ENCODE data around the gene SKAP1. TPM values are rescaled to one million over a fixed set of nuclear protein-coding genes. Genes with fewer than 3 reads are reported as not detected.

Gene SKAP1
- total and polyA plus RNA-seq, 10 donors, result 11.5 to 28.9 (median 20.5) TPM

DNA sequence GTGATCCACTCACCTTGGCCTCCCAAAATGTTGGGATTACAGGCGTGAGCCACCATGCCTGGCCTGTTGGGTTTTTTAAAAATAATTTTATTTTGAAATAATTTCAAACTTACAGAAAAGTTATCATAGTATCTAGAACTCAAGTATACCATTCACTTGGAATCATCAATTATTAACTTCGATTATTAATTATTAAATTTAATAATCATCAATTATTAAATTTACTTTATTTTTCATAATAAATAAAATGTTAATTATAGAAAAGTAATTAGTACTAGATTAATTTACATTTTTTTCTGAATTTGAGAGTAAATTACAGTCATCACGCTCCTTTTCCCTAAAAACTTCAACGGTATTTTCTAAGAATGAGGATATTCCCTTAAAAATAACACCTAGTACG lies 13.7 kb upstream of the SKAP1 start:
- WGBS, 5 donors, result 91 to 97% (median 94%) methylated on average over 5 of the region's 5 CpGs
- no peaks in the 10 kb centered on the region for H3K36me3 ChIP-seq
- peaks cover 42 to 78% (median 58%) of the 10 kb centered on the region in 6 donors for H3K4me1 ChIP-seq
- no peaks in the 10 kb centered on the region for H3K9me3 ChIP-seq
- no peak overlapping the region for H3K27ac ChIP-seq
- H3K27me3 ChIP-seq (replicated peaks in 1 of 7), result peaks cover 0 to 50% (median 0%) of the 10 kb centered on the region in 7 donors
- intact Hi-C loops (cut with DNase I; ENCODE audit: low total_unique reads), result no loop called here
- no peak for DNase-seq
- no peak overlapping the region for H3K4me3 ChIP-seq
- TF ChIP-seq POLR2A (IDR thresholded peaks at IDR 0.05), result no peak

DNA sequence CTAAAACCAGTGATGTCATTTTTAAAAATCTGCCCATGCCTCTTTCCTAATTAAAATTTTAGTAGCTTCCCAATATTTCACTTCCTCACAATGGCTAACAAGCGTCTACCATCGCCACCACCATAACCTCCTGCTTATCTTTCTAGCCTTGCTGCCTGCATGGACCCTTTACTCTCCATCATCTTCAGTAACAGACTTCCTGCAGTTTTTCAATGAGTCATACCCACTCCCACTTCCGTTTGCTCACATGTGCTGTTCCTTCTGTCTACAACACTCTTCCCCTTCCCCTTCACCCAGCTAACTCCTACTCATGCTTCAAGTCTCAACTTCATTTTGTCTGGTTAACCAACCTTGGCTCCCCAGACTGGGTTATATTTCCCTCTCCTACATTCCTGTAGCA lies 12.8 kb upstream of the SKAP1 start:
- Histone ChIP-seq H3K9me3 (no peaks in the 10 kb centered on the region), H3K36me3 (no peaks in the 10 kb centered on the region), H3K4me3 (no peak overlapping the region), H3K27ac (peak overlapping the region in 6 of 8 donors; percentile 1 to 82 (median 63)), H3K4me1 (peaks cover 42 to 87% (median 62%) of the 10 kb centered on the region in 6 donors), H3K27me3 (replicated peaks in 1 of 7) (peaks cover 0 to 56% (median 0%) of the 10 kb centered on the region in 7 donors)
- no peak for TF ChIP-seq POLR2AphosphoS5 (IDR thresholded peaks at IDR 0.05)
- no peak for TF ChIP-seq POLR2A (IDR thresholded peaks at IDR 0.05)
- TF ChIP-seq, protein P1, sequence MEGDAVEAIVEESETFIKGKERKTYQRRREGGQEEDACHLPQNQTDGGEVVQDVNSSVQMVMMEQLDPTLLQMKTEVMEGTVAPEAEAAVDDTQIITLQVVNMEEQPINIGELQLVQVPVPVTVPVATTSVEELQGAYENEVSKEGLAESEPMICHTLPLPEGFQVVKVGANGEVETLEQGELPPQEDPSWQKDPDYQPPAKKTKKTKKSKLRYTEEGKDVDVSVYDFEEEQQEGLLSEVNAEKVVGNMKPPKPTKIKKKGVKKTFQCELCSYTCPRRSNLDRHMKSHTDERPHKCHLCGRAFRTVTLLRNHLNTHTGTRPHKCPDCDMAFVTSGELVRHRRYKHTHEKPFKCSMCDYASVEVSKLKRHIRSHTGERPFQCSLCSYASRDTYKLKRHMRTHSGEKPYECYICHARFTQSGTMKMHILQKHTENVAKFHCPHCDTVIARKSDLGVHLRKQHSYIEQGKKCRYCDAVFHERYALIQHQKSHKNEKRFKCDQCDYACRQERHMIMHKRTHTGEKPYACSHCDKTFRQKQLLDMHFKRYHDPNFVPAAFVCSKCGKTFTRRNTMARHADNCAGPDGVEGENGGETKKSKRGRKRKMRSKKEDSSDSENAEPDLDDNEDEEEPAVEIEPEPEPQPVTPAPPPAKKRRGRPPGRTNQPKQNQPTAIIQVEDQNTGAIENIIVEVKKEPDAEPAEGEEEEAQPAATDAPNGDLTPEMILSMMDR (IDR thresholded peaks at IDR 0.05 in 8 of 11, conservative IDR thresholded peaks at IDR 0.05 in 3 of 11), result no peak
- 35 to 60% (median 57%) methylated on average over 3 of the region's 3 CpGs for WGBS, 5 donors
- DNase-seq, result no peak
- intact Hi-C loops (cut with DNase I; ENCODE audit: low total_unique reads), result no loop called here

GRCh38 chr17:48441862-48442261 lies 11.8 kb upstream of the SKAP1 start:
- H3K9me3 ChIP-seq, result no peaks in the 10 kb centered on the region
- intact Hi-C loops (cut with DNase I; ENCODE audit: low total_unique reads), result no loop called here
- peaks cover 0 to 62% (median 0%) of the 10 kb centered on the region in 7 donors for H3K27me3 ChIP-seq (replicated peaks in 1 of 7)
- TF ChIP-seq POLR2AphosphoS5 (IDR thresholded peaks at IDR 0.05) (no peak), POLR2A (IDR thresholded peaks at IDR 0.05) (no peak)
- TF ChIP-seq, protein P1 (IDR thresholded peaks at IDR 0.05 in 8 of 11, conservative IDR thresholded peaks at IDR 0.05 in 3 of 11), result no peak
- H3K36me3 ChIP-seq, result no peaks in the 10 kb centered on the region
- H3K4me3 ChIP-seq, result no peak overlapping the region
- peaks cover 42 to 94% (median 62%) of the 10 kb centered on the region in 6 donors for H3K4me1 ChIP-seq
- WGBS, 5 donors, result 82 to 89% (median 88%) methylated on average over 4 of the region's 4 CpGs
- DNase-seq, result no peak
- peak overlapping the region; percentile 1 to 82 (median 42) for H3K27ac ChIP-seq

DNA sequence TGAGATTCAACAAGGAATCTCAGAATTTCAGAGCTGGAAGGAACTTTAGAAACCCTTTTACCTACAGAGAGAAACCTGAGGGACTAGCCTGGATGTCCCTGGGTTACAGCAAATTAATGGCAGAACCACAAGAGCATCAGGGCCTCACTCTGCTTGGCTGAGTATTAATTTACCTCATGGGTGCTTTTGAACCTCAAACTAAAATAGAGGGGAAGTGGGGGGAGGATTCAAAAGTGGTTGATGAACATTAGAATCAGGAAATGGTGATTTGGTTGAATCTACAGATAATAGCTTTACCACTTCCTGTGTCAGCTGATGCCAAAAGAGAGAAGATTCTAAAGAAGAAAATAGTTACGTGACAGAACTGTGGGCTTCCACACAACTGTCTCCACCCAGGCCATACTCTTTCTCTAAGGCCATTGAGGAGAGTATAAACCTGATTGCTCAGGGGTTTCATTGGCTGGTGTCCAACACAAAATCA lies 11.3 kb upstream of the SKAP1 start:
- TF ChIP-seq, protein P1 (IDR thresholded peaks at IDR 0.05 in 8 of 11, conservative IDR thresholded peaks at IDR 0.05 in 3 of 11), result no peak
- peak in 1 of 3 donors; percentile 43 for TF ChIP-seq POLR2AphosphoS5 (IDR thresholded peaks at IDR 0.05)
- H3K4me1 ChIP-seq, result peaks cover 42 to 97% (median 62%) of the 10 kb centered on the region in 6 donors
- H3K27me3 ChIP-seq (replicated peaks in 1 of 7), result peaks cover 0 to 64% (median 0%) of the 10 kb centered on the region in 7 donors
- H3K4me3 ChIP-seq, result no peak overlapping the region
- WGBS, 5 donors, result 3 to 11% (median 8%) methylated on average over 1 of the region's 1 CpG
- H3K27ac ChIP-seq, result peak overlapping the region in 7 of 8 donors; percentile 36 to 82 (median 70)
- DNase-seq, result no peak
- intact Hi-C loops (cut with DNase I; ENCODE audit: low total_unique reads), result no loop called here
- no peaks in the 10 kb centered on the region for H3K9me3 ChIP-seq
- no peaks in the 10 kb centered on the region for H3K36me3 ChIP-seq
